ENCODE measurements around the gene SRPK2.
"Not testable (repeated sequence)": the region's sequence is repeated elsewhere in the genome, so short reads cannot be mapped to it uniquely, and the experiment has no call there.

SRPK2 gene

DNA sequence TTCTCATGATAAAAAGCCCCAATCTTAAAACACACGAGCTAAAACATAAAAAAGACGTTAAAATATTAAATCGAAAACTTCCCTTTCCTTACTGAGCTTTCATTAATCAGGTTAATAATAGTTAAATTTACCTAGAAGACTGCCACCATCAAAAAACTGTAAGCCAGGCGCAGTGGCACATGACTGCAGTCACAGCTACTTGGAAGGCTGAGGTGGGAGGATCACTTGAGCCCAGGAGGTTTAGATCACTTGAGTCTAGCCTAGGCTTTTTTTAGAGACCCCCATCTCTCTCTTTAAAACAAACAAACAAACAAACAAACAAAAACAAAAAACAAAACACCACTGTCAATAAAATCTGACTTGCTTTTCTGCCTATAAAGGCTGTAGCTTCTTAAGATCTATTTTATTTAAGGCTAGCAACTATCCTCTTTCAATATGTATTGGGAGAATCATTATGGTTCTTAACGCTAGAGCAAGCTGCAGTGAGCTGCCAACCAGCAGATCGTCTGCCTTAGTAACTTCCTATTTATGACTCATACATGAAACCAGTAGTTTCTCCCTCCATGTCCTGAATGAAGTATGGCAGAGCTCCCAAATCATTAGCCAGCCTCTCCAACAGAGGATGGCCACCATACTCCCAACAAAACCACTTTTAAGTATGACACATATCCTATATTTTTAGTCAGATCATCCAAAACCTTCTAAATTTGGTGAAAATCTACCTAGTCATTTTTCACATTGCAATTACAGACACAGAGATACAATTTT is 163.7 kb downstream of the SRPK2 start:
- DNase-seq (ENCODE audit: low read depth in 2 of 2): no peak

DNA sequence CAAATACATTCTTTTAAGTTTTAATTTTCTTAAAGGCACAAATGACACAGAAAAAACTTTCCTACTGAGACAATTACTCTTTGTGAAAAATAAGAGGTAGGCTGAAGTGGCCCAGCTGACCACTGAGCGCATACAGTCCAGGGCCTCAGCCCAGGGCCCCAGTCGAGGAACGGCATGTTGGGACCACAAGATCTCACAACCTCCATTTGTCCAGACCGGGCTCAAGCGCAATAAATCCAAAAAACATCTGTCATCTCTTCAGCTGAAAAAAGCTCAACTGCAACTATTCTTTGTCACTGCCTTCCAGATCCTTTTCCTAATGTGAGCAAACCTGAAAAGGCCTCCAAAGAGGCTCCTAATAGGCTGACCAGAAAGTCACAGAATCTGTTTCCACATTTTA is 165.8 kb downstream of the SRPK2 start:
- DNase-seq (ENCODE audit: low read depth in 2 of 2): no peak

DNA sequence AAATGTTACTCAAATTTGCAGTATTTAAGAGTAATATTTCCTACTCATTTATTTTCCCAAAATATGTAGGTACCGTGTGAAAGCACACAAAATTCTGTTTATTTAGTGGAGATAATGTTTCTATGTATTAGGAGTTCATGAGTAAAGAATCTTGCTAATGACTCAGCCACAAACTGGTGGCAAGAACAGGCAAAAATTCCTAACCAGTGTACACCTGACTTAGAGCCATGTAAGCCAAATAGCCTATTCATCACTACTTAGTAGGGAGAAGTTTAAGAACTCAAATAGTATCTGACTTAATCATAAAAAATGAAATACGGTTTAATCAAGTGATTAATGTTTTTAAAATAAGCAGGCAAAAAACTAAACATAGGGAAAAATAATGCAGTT is 169.0 kb downstream of the SRPK2 start:
- no peak for DNase-seq (ENCODE audit: low read depth in 2 of 2)

- DNase-seq (ENCODE audit: low read depth in 2 of 2): no peak
Observed at GRCh38 chr7:105218939-105219770, 169.6 kb downstream of the SRPK2 start.

- no peak for DNase-seq (ENCODE audit: low read depth in 2 of 2)
Observed at GRCh38 chr7:105218215-105218614, 170.5 kb downstream of the SRPK2 start.

GRCh38 chr7:105216786-105217185 is 171.9 kb downstream of the SRPK2 start:
- no peak for DNase-seq (ENCODE audit: low read depth in 2 of 2)

- no peak for DNase-seq (ENCODE audit: low read depth in 2 of 2)
Observed at GRCh38 chr7:105215821-105216220, 172.9 kb downstream of the SRPK2 start.

- no peak for DNase-seq (ENCODE audit: low read depth in 2 of 2)
Observed at GRCh38 chr7:105215182-105215581, 173.5 kb downstream of the SRPK2 start.

DNA sequence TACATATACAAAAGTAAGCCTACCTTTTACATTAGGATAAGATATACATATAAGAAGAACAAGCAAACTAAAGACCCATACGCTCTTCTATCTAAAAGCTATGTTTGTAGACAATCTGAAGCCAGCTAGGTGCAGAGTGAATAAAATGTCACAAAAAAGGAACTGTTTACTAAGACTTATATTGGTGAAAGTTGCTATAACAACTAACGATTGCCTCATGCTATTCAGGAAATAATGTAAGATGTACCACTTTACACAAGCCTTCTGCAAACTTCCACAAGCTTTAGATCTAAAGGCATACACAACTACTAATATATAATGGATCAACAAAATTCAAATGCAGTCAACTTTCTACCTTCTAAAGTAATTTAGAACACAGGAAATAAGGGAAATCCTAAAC is 175.1 kb downstream of the SRPK2 start:
- DNase-seq (ENCODE audit: low read depth in 2 of 2): no peak

DNA sequence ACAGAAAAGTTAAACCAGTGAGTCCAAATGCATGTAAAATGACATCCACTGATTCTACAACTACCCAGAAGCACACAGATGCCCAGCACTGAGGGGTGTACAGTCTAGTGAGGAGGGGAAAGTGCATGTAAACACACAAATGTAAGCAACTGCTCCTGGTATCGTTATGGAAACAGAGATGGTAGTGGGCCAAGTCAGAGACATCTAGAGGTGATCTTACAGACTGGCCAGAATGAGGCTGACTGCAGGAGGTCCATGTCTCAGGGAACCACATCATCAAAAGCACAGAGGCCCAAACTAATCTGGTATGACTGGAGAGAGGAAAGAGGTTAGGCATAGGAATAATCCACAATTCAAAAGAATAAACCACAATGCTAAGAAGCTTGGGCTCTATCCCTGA is 176.5 kb downstream of the SRPK2 start:
- DNase-seq (ENCODE audit: low read depth in 2 of 2): no peak

GRCh38 chr7:105210721-105211205 is 178.0 kb downstream of the SRPK2 start:
- DNase-seq (ENCODE audit: low read depth in 2 of 2): no peak

DNA sequence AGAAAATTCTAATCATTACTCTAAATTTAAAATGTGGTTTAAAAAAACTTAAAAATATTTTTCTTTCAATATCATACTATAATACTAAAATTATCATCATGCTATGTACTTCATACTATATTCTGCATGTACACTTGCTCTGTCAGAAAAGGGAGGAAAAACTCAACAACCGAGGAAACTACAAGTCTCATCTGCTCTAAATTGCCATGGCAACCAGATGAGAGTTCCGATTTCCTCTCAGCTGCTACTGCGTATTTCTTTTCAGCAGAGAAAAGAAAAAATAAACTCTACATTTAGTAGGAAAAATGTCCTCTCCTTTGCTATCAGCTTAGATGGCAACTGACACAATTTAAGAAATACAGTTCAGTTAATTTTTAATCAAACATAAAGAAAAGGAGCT is 178.9 kb downstream of the SRPK2 start:
- no peak for DNase-seq (ENCODE audit: low read depth in 2 of 2)

DNA sequence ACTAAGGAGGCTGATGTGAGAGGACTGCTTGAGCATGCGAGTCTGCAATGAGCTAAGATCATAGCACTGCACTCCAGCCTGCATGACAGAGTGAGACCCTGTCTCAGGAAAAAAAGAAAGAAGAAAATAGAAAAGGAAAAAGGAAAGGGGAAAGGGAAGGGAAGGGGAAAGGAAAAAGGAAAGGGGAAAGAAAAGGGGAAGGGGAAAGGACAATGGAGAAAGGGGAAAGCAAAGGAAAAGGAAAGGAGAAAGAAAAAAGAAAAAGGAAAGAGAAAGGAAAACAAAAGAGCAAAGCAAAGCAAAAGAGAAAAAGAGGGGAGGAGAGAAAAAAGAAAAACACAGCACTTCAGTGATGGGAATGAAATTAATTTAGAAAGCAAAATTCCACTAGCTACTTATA is 179.3 kb downstream of the SRPK2 start:
- no peak for DNase-seq (ENCODE audit: low read depth in 2 of 2)

DNA sequence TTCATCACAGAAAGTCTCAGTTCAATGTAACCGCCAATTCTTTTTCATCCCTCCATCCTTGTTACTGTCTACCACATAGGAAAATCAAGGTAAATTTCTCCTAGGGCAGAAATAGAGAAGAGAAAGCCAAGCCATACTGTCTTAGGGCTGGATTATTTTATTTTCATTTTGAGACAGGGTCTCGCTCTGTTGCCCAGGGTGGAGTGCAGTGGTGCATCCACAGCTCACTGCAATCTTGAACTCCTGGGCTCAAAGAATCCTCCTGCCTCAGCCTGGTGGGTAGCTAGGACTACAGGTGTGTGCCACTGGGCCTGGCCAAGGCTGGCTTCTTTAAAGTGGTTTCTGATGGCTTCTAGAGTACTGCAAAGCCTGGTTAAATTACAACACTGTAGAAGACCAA is 181.7 kb downstream of the SRPK2 start:
- DNase-seq (ENCODE audit: low read depth in 2 of 2): no peak

DNA sequence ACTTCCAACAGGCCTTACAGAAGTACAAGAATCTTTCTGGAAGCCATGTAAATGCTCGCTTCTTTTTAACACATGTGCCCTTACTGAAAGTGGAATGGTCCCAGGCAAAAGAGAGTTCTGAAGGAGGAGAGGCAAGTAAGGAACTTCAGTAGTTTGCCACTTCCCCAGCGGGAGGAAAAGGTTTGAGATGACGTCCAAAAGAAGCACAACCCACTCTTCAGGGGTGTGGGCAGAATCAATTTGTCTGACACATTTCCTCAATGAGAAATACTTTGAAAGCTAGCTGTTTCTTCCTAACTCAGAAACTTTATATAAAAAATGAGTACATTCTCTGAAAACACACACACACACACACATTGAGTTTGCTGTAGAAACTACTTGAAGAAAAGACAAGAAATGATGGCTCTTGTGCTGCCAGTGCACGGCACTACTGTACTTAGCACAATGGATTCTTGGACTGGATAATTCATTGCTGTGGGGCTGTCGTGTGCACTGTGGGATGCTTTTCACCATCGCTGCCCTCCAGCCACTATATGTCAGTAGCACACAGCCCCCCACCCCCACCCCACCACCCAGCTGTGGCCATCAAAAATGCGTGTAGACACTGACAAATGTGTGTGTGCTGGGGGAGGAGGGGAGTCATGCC is 183.0 kb downstream of the SRPK2 start:
- no peak for DNase-seq (ENCODE audit: low read depth in 2 of 2)

- no peak for DNase-seq (ENCODE audit: low read depth in 2 of 2)
Observed at GRCh38 chr7:105204953-105205352, 183.8 kb downstream of the SRPK2 start.

- no peak for DNase-seq (ENCODE audit: low read depth in 2 of 2)
Observed at GRCh38 chr7:105204520-105204919, 184.2 kb downstream of the SRPK2 start.

GRCh38 chr7:105202616-105203015 is 186.1 kb downstream of the SRPK2 start:
- no peak for DNase-seq (ENCODE audit: low read depth in 2 of 2)

- DNase-seq (ENCODE audit: low read depth in 2 of 2): no peak
Observed at GRCh38 chr7:105199386-105199785, 189.3 kb downstream of the SRPK2 start.

- no peak for DNase-seq (ENCODE audit: low read depth in 2 of 2)
Observed at GRCh38 chr7:105198223-105198622, 190.5 kb downstream of the SRPK2 start.

DNA sequence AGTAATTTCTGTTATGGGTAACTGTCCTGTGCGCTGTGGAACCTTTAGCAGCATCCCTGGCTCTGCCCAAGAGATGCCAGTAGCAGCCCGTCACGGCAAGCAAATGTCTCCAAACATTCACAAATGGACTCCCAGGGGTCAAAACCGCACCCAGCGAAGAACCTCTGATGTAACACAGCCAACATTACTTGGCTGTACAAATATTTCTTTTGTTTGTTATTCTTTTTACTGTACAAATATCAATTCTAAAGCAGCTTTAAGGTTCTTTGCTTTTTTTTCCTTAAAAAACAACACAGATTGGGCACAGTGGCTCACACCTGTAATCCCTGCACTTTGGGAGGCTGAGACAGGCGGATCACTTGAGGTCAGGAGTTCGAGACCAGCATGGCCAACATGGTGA is 192.2 kb downstream of the SRPK2 start:
- DNase-seq (ENCODE audit: low read depth in 2 of 2): no peak

DNA sequence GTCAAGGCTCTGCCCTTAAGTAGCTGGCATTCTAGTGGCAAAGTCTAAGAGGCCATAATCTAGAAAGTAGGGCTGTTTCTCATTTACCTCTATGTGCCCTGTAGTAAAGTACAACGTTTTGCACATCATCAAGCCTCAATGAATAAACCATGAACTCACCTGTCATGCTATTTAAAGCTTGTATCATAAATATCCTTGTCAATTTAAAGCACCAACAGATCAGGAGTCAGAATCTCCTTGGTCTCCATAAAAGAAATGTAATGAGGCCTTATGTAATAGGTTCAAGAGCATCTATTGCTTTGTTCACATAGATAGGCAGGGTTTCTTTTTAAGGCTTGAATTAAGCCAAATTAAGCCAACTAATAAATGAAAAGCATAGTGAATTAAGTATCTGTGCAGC is 192.8 kb downstream of the SRPK2 start:
- DNase-seq (ENCODE audit: low read depth in 2 of 2): no peak

GRCh38 chr7:105194959-105195358 is 193.8 kb downstream of the SRPK2 start:
- not testable (repeated sequence) for DNase-seq (ENCODE audit: low read depth in 2 of 2)
